Dendritic cell treated with granulocyte-macrophage colony-stimulating factor and Interleukin-4, amounts not matched to agents 40 ng/mL and 50 ng/mL, for 4 days (primary cell): ENCODE data around the gene TBC1D1.
A peak's percentile ranks its signal among the peaks of the same experiment; 100 is the strongest.

Experiments used
- H3K27ac Mint-ChIP-seq: one replicate; pipeline ENCODE4 v1.8.0; 2022; ENCODE audit warnings: mild to moderate bottlenecking, mixed read lengths
- H3K27me3 Mint-ChIP-seq: one replicate; pipeline ENCODE4 v1.8.0; 2022; ENCODE audit warnings: mild to moderate bottlenecking, mixed read lengths
- H3K36me3 Mint-ChIP-seq: one replicate; pipeline ENCODE4 v1.8.0; 2022; ENCODE audit warnings: low read depth, mixed read lengths
- H3K4me1 Mint-ChIP-seq: one replicate; pipeline ENCODE4 v1.8.0; 2022; ENCODE audit warnings: low read depth, mixed read lengths
- H3K4me3 Mint-ChIP-seq: one replicate; pipeline ENCODE4 v1.8.0; 2022; ENCODE audit warnings: mild to moderate bottlenecking, moderate library complexity, mixed read lengths
- H3K9me3 Mint-ChIP-seq: one replicate; pipeline ENCODE4 v1.8.0; 2022; ENCODE audit warnings: mixed read lengths
- intact Hi-C: fragments of 100-400 bp; cut with micrococcal nuclease; formaldehyde crosslinking; loops from one replicate; pipeline ENCODE4 v1.15.0; 2022

The TBC1D1 gene

GRCh38 chr4:37991623-37992410, 100.9 kb downstream of the TBC1D1 start:
- Mint-ChIP-seq H3K4me3 (no peak overlapping the region), H3K4me1 (peaks cover 62% of the 10 kb centered on the region), H3K27me3 (no peaks in the 10 kb centered on the region), H3K36me3 (peaks cover 34% of the 10 kb centered on the region), H3K27ac (peak overlapping the region; percentile 93), H3K9me3 (no peaks in the 10 kb centered on the region)
- intact Hi-C loops, result no loop called here

- H3K9me3 Mint-ChIP-seq, result no peaks in the 10 kb centered on the region
- peak overlapping the region; percentile 63 for H3K27ac Mint-ChIP-seq
- H3K27me3 Mint-ChIP-seq, result no peaks in the 10 kb centered on the region
- intact Hi-C loops, result no loop called here
- no peak overlapping the region for H3K4me3 Mint-ChIP-seq
- peaks cover 65% of the 10 kb centered on the region for H3K4me1 Mint-ChIP-seq
- peaks cover 32% of the 10 kb centered on the region for H3K36me3 Mint-ChIP-seq
Observed at GRCh38 chr4:37993806-37994205, 102.9 kb downstream of the TBC1D1 start.

- Mint-ChIP-seq H3K9me3 (no peaks in the 10 kb centered on the region), H3K4me3 (no peak overlapping the region), H3K36me3 (peaks cover 37% of the 10 kb centered on the region), H3K4me1 (peaks cover 57% of the 10 kb centered on the region), H3K27me3 (no peaks in the 10 kb centered on the region), H3K27ac (peak overlapping the region; percentile 63)
- intact Hi-C loops, result no loop called here
Observed at GRCh38 chr4:37994569-37994968, 103.7 kb downstream of the TBC1D1 start.

GRCh38 chr4:37995299-37995821, 104.5 kb downstream of the TBC1D1 start:
- Mint-ChIP-seq H3K27me3 (no peaks in the 10 kb centered on the region), H3K9me3 (no peaks in the 10 kb centered on the region), H3K36me3 (peaks cover 37% of the 10 kb centered on the region), H3K4me1 (peaks cover 54% of the 10 kb centered on the region), H3K4me3 (no peak overlapping the region), H3K27ac (no peak overlapping the region)
- intact Hi-C loops, result no loop called here

- intact Hi-C loops, result no loop called here
- peaks cover 42% of the 10 kb centered on the region for H3K36me3 Mint-ChIP-seq
- no peak overlapping the region for H3K27ac Mint-ChIP-seq
- no peak overlapping the region for H3K4me3 Mint-ChIP-seq
- H3K4me1 Mint-ChIP-seq, result peaks cover 53% of the 10 kb centered on the region
- H3K27me3 Mint-ChIP-seq, result no peaks in the 10 kb centered on the region
- no peaks in the 10 kb centered on the region for H3K9me3 Mint-ChIP-seq
Observed at GRCh38 chr4:37995981-37996775, 105.3 kb downstream of the TBC1D1 start.

- Mint-ChIP-seq H3K4me3 (no peak overlapping the region), H3K9me3 (no peaks in the 10 kb centered on the region), H3K27me3 (no peaks in the 10 kb centered on the region), H3K36me3 (peaks cover 35% of the 10 kb centered on the region), H3K4me1 (peaks cover 38% of the 10 kb centered on the region), H3K27ac (peak overlapping the region; percentile 4)
- intact Hi-C loops, result no loop called here
Observed at GRCh38 chr4:37998226-37998625, 107.3 kb downstream of the TBC1D1 start.

- H3K36me3 Mint-ChIP-seq, result peaks cover 35% of the 10 kb centered on the region
- no peaks in the 10 kb centered on the region for H3K9me3 Mint-ChIP-seq
- intact Hi-C loops, result no loop called here
- no peak overlapping the region for H3K27ac Mint-ChIP-seq
- H3K27me3 Mint-ChIP-seq, result no peaks in the 10 kb centered on the region
- peaks cover 35% of the 10 kb centered on the region for H3K4me1 Mint-ChIP-seq
- no peak overlapping the region for H3K4me3 Mint-ChIP-seq
Observed at GRCh38 chr4:37999000-37999716, 108.3 kb downstream of the TBC1D1 start.

GRCh38 chr4:37999965-38000364, 109.1 kb downstream of the TBC1D1 start:
- Mint-ChIP-seq H3K4me1 (peaks cover 31% of the 10 kb centered on the region), H3K27ac (no peak overlapping the region), H3K9me3 (no peaks in the 10 kb centered on the region), H3K4me3 (no peak overlapping the region), H3K27me3 (no peaks in the 10 kb centered on the region), H3K36me3 (peaks cover 35% of the 10 kb centered on the region)
- intact Hi-C loops, result no loop called here

- Mint-ChIP-seq H3K9me3 (no peaks in the 10 kb centered on the region), H3K4me1 (peaks cover 34% of the 10 kb centered on the region), H3K36me3 (peaks cover 30% of the 10 kb centered on the region), H3K4me3 (no peak overlapping the region), H3K27ac (no peak overlapping the region), H3K27me3 (no peaks in the 10 kb centered on the region)
- intact Hi-C loops, result no loop called here
Observed at GRCh38 chr4:38001927-38002326, 111.0 kb downstream of the TBC1D1 start.

- Mint-ChIP-seq H3K27ac (no peak overlapping the region), H3K4me3 (no peak overlapping the region), H3K9me3 (no peaks in the 10 kb centered on the region)
Observed at GRCh38 chr4:38002451-38003071, 111.7 kb downstream of the TBC1D1 start.

GRCh38 chr4:38003102-38003501, 112.2 kb downstream of the TBC1D1 start:
- Mint-ChIP-seq H3K36me3 (peaks cover 26% of the 10 kb centered on the region), H3K27me3 (no peaks in the 10 kb centered on the region), H3K27ac (no peak overlapping the region), H3K4me1 (peaks cover 38% of the 10 kb centered on the region), H3K9me3 (no peaks in the 10 kb centered on the region), H3K4me3 (no peak overlapping the region)
- intact Hi-C loops, result no loop called here

More at GRCh38 chr4:38002451-38003071, 111.7 kb downstream of the TBC1D1 start:
- Mint-ChIP-seq H3K4me1 (peaks cover 37% of the 10 kb centered on the region), H3K36me3 (peaks cover 31% of the 10 kb centered on the region), H3K27me3 (no peaks in the 10 kb centered on the region)
- intact Hi-C loops, result no loop called here

- Mint-ChIP-seq H3K4me3 (no peak overlapping the region), H3K4me1 (peaks cover 38% of the 10 kb centered on the region), H3K36me3 (peaks cover 21% of the 10 kb centered on the region), H3K27me3 (no peaks in the 10 kb centered on the region), H3K27ac (no peak overlapping the region), H3K9me3 (no peaks in the 10 kb centered on the region)
- intact Hi-C loops, result no loop called here
Observed at GRCh38 chr4:38003628-38004027, 112.7 kb downstream of the TBC1D1 start.

GRCh38 chr4:38004062-38004461, 113.2 kb downstream of the TBC1D1 start:
- no peak overlapping the region for H3K27ac Mint-ChIP-seq
- peaks cover 16% of the 10 kb centered on the region for H3K36me3 Mint-ChIP-seq
- intact Hi-C loops, result no loop called here
- no peaks in the 10 kb centered on the region for H3K9me3 Mint-ChIP-seq
- H3K4me1 Mint-ChIP-seq, result peaks cover 40% of the 10 kb centered on the region
- no peaks in the 10 kb centered on the region for H3K27me3 Mint-ChIP-seq
- no peak overlapping the region for H3K4me3 Mint-ChIP-seq
